ENCODE results near the gene CIAPIN1. TPM values are rescaled to one million over a fixed set of nuclear protein-coding genes. Genes with fewer than 3 reads are reported as not detected.

CIAPIN1 gene
- total and polyA plus RNA-seq, 7 donors, result 31.8 to 78.3 (median 59.7) TPM

DNA sequence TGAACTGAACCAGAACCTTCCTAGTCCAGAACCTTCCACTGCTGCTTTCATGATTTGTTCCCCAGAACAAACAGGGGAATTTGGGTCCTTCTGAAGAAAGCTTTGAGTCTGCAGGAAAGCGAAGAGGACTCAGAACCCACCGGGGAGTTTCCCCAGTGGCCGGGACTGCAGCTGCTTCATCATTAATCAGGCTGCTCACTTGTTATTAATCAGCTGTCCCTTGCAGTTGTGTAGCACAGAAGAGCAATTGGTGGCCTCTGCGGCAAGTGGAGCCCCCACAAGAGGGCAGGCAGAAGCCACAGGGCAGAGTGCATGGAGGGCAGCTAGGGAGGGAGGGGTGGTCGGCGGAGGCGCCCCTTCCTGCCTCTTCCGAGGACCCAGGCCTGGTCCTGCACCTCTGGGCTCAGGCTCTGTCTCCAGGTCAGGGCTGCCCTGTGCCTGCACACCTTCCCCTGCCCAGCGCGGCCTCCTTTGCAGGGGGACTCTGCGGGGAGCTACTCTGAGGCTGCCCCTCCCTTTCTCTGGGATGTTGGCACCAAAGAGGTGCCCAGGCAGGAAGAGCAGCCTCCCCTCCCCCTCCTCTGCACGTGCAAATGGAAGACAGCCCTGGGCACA, 35.7 kb downstream of the CIAPIN1 start:
- TF ChIP-seq, protein P1, sequence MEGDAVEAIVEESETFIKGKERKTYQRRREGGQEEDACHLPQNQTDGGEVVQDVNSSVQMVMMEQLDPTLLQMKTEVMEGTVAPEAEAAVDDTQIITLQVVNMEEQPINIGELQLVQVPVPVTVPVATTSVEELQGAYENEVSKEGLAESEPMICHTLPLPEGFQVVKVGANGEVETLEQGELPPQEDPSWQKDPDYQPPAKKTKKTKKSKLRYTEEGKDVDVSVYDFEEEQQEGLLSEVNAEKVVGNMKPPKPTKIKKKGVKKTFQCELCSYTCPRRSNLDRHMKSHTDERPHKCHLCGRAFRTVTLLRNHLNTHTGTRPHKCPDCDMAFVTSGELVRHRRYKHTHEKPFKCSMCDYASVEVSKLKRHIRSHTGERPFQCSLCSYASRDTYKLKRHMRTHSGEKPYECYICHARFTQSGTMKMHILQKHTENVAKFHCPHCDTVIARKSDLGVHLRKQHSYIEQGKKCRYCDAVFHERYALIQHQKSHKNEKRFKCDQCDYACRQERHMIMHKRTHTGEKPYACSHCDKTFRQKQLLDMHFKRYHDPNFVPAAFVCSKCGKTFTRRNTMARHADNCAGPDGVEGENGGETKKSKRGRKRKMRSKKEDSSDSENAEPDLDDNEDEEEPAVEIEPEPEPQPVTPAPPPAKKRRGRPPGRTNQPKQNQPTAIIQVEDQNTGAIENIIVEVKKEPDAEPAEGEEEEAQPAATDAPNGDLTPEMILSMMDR (IDR thresholded peaks at IDR 0.05), result no peak
- H3K27ac ChIP-seq, result no peak overlapping the region
- ATAC-seq (no peak), DNase-seq (no peak)
- no peak overlapping the region for H3K4me3 ChIP-seq
- 42 to 53% (median 48%) methylated on average over 10 to 12 of the region's 12 CpGs for WGBS, 3 donors
- no peaks in the 10 kb centered on the region for H3K9me3 ChIP-seq
- intact Hi-C loops (cut with DNase I), result loop anchor here in 1 of 2 donors (10.0 kb wide), 1 partner anchor 327 kb away; no protein-coding TSS in a partner anchor
- H3K4me1 ChIP-seq, result no peaks in the 10 kb centered on the region
- H3K27me3 ChIP-seq (ENCODE audit: insufficient read depth in 3 of 3, low read length in 2 of 3), result peaks cover 0 to 9% (median 0%) of the 10 kb centered on the region in 3 donors
- no peaks in the 10 kb centered on the region for H3K36me3 ChIP-seq (ENCODE audit: insufficient read depth in 1 of 2, low read depth in 1 of 2)

DNA sequence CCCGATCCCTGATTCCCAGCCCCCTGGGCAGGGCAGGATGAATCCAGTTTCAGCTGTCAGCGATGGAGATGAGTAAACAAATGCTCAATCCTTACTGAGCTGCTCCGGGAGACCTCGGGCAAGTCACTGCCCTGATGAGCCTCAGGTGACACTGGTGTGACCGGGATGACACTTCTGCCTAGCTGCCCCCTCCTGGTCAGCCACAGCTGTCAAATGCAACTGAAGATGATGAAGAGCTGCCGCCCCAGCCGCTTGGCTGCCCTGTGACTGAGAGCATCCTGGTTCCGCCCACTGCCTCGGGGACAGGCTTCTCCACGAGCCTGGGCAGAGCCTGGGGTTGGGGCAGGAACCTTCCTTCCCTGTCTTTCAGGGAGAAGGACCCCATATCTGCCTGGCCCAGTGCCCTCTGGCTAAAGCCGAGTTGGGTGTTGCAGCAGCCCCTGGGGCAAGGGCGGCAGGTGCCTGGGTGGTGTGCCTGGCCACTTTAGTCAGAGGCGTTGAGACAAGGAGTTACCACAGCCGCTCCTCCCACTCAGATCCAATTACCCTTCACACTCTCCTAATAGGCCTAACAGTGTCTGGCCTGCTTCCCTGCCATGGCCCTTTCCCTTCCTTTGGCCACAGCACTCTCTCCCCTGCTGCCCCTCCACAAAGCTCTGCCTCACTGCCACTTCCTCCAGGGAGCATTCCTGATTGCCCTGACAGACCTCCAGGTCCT, 37.2 kb downstream of the CIAPIN1 start:
- no peak overlapping the region for H3K27ac ChIP-seq
- ATAC-seq (peak in 1 of 4 donors; percentile 31), DNase-seq (no peak)
- 49 to 56% (median 54%) methylated on average over 12 to 14 of the region's 14 CpGs for WGBS, 3 donors
- H3K9me3 ChIP-seq, result no peaks in the 10 kb centered on the region
- TF ChIP-seq, protein P1 (IDR thresholded peaks at IDR 0.05), result no peak
- peaks cover 0 to 9% (median 0%) of the 10 kb centered on the region in 3 donors for H3K27me3 ChIP-seq (ENCODE audit: insufficient read depth in 3 of 3, low read length in 2 of 3)
- no peaks in the 10 kb centered on the region for H3K36me3 ChIP-seq (ENCODE audit: insufficient read depth in 1 of 2, low read depth in 1 of 2)
- no peak overlapping the region for H3K4me3 ChIP-seq
- intact Hi-C loops (cut with DNase I), result loop anchor here in 1 of 2 donors (10.0 kb wide), 1 partner anchor 325 kb away; no protein-coding TSS in a partner anchor
- no peaks in the 10 kb centered on the region for H3K4me1 ChIP-seq

DNA sequence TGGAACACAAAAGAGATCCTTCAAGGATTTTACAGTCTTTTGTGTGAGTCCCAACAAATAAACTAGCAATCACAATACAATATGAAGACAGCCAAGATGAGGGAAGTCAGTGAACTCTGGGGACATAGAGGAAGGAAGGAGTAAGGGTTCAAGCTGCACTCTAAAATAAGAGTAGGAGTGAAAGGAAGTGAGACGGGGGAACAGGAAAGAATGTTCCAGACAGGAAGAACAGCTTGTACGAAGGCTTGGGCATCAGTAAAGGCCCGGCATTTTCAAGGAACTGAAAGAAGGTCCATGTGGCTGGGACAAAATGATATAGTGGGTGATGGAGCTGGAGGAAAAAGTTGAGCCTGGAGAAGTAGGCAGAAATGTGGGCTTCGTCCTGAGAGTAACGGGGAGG, 38.1 kb downstream of the CIAPIN1 start:
- intact Hi-C loops (cut with DNase I), result no loop called here
- ATAC-seq (no peak), DNase-seq (no peak)
- Histone ChIP-seq H3K27me3 (ENCODE audit: insufficient read depth in 3 of 3, low read length in 2 of 3) (peaks cover 0 to 9% (median 0%) of the 10 kb centered on the region in 3 donors), H3K9me3 (no peaks in the 10 kb centered on the region), H3K4me3 (no peak overlapping the region), H3K4me1 (no peaks in the 10 kb centered on the region), H3K27ac (no peak overlapping the region), H3K36me3 (ENCODE audit: insufficient read depth in 1 of 2, low read depth in 1 of 2) (no peaks in the 10 kb centered on the region)
- 69 to 86% (median 71%) methylated on average over 5 of the region's 5 CpGs for WGBS, 3 donors
- TF ChIP-seq, protein P1 (IDR thresholded peaks at IDR 0.05), result no peak

DNA sequence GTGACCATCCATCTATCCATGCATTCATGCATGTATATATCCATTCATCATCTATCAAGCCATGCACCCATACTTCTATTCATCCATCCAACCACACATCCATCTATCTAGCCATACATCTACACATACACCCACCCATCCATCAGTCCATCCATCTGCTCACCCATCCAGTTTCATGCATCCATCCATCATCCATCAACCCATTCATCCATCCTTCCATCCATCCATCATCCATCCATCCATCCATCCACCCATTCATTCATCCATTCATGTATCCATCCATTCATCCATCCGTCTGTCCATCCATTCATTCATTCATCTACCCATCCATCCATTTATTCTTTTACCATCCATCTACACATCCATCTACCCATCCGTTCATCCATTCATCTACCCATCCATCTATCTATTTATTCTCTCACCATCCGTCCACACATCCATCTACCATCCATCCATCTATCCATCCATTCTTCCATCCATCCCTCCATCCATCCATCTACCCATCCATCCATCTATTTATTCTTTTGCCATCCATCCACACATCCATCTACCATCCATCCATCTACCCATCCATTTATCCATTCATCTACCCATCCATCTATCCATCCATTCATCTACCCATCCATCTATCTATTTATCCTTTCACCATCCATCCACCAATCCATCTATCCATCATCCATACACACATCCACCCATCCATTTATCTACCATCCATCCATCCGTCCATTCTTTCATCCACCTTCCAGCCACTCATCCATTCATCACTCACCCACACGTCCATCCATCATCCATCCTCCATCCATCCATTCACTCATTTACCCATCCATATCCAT, 39.4 kb downstream of the CIAPIN1 start:
- 89 to 95% (median 94%) methylated on average over 5 of the region's 5 CpGs for WGBS, 3 donors
- intact Hi-C loops (cut with DNase I), result no loop called here
- ATAC-seq, result no peak
- Histone ChIP-seq H3K4me3 (no peak overlapping the region), H3K4me1 (no peaks in the 10 kb centered on the region), H3K9me3 (no peaks in the 10 kb centered on the region), H3K27ac (no peak overlapping the region), H3K27me3 (ENCODE audit: insufficient read depth in 3 of 3, low read length in 2 of 3) (peaks cover 0 to 9% (median 0%) of the 10 kb centered on the region in 3 donors), H3K36me3 (ENCODE audit: insufficient read depth in 1 of 2, low read depth in 1 of 2) (no peaks in the 10 kb centered on the region)
- TF ChIP-seq, protein P1 (IDR thresholded peaks at IDR 0.05), result no peak
- DNase-seq, result no peak

All from psoas muscle (tissue), 8 donors.